DOHH2 (cell line): Measurements from ENCODE around the gene SF1.

Experiments
- CTCF ChIP-seq: fragments of 200-600 bp; sonication (generic); IDR thresholded peaks from one replicate; pipeline ENCODE4 v1.5.1; 2014; ENCODE audit warnings: antibody characterized with exemption, mild to moderate bottlenecking, low read depth, low read length; ENCODE audit not compliant: poor library complexity, severe bottlenecking
- EZH2phosphoT487 ChIP-seq: fragments of 200-600 bp; sonication (generic); IDR thresholded peaks from 2 replicates; pipeline ENCODE4 v1.6.1; 2017; ENCODE audit warnings: borderline replicate concordance, mild to moderate bottlenecking, antibody characterized with exemption, low read length, moderate library complexity, mixed read lengths

- TF ChIP-seq EZH2phosphoT487 (no peak), CTCF (no peak)
Measured at GRCh38 chr11:64764753-64765152, 13.6 kb downstream of the SF1 start.
